Middle frontal gyrus (tissue), 1 donor: ENCODE measurements around the gene DGKG.

Experiments
- DNase-seq: peaks from one replicate; pipeline ENCODE4 v3.0.0-alpha.2; 2015; ENCODE audit warnings: low spot score; ENCODE audit errors: extremely low spot score

DGKG gene

DNA sequence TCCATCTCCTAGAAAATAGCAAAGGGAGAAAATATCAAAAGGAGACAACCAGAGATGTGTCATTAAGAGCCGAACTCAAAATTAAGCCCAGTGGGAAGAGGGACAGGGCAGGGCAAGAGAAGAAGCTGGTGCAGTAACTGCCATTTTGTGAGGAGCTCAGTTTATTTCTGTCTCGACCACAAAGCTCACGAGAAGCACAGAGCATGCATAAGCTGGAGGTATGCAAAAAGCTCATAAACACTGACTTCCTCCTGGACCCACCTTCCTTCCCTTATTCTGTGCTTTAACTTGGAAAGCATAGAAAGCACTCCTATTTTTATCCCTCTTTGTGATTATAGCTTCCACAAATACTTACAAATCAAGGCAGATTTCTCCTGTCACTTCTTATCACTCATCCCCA, 81.3 kb downstream of the DGKG start:
- DNase-seq, result no peak

DNA sequence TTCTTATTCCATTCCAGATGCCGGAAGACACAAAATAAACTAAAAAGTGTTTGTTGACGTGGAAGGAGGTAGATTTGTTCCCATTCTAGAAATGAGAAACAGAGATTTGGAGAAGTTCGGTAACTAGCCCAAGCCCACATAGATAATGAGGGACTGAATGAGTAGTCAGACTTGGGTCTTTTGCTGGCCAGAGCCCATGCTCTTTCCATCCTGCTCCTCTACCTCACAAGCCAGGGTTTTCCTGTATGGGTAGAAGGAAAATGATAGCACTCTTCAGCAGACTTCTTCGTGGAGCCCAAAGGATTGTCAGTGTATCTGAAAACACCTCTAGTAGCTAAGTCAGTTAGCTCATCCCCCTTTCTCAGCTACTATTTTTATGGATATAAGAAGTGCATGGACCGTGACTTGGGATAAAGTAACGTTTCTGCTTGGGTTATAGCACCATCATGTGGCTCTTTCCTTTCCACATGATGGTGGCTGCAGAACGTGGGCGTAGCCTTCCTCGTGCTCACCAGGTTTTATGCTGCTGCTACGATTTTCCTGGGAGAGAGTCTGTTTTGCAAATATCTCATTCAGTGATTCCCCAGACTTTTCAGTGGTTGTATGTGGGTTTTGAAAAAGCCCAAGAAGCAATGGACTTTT, 84.6 kb downstream of the DGKG start:
- DNase-seq, result peak; percentile 27

DNA sequence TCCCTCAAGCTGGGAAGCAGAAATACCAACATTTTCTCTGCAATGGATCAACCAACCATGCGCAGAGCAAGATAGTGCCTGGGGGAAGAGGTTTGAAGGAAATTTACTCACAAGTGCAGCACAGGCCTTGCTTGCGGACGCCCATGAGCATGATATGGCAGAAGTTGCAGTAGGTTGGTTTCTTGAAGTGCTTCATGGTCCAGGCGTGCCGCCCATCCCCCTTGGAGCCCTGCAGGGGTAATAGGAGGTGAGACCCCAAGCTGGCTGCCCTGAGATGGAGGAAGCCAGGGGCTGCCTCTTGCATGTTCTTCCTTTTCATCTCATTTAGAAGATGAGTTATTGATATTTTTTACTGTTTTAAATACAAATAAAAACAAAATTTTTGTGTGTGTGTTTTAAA, 86.6 kb downstream of the DGKG start:
- DNase-seq, result no peak

DNA sequence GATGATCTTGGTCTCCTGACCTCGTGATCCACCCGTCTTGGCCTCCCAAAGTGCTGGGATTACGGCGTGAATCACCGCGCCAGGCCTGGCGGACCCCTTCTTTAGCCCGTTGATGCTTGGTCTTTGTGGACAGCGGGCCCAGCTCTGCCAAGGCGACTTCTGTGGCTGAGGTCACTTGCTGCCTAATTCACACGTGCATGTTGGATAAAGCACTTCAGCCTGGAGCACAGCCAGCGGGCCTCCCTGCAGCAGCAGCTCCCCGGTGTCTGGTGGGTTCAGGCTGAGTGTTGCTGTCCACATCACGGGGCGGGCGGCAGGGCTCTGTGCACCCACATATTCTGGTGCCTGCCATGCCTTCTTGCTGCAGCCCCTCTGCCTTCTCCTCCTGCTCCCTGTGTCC, 88.4 kb downstream of the DGKG start:
- no peak for DNase-seq

DNA sequence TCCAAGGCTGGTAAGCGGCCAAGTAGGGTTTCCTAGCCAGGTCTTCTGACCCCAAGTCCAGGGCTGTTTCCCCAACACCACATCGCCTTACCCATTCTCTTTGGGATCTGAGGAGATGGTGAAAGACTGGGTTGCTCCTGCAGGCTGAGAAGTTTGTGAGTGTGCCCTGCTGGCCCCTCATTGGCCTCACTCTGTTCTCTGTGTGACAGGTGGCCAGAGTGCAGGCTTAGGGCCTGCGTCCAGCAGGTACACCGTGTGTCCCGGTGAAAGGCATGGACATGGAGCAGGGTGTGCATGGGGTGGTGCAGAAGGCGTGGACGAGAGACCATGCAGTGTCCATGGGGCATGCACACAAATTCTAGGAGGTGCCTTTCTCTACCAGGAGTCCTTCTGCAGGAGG, 91.3 kb downstream of the DGKG start:
- no peak for DNase-seq

DNA sequence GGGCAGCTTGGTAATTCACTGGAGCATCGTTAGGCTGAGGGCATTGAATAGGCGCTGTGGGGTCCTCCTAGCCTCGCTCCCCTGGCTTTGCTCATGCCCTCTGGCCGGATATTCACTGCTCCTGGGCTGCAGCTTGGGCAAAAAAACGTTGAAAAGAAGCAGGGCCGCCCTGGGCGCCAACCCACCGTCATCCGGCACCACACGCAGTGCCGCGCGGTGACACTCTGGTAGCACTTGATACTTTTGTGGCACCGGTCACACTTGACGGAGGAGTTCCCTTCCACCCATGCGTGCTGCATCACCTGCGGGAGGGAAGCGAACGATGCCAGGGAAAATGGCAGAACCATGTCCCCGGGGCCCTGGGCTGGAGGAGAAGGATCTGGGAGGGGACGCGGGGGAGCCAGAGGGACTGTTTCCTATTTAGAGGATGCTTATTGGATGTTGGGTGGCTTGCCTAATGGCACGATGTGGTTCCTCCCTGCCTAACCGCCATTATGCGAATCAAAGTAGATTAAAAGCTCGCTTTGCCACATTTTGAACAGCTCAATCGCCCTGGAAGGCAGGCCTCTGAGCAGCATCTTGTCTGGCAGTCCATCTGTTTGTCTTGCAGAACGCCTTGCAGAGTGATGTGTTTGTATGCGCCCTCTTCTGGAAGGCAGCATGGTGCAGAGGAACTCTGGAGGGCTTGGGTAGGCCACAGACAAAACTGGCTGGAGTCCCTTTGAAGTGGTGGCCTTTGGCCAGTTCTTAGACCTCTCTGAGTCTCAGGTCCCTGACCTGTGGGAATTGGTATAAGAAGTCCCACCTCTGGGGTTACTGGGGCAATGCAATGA, 93.2 kb downstream of the DGKG start:
- DNase-seq, result no peak

DNA sequence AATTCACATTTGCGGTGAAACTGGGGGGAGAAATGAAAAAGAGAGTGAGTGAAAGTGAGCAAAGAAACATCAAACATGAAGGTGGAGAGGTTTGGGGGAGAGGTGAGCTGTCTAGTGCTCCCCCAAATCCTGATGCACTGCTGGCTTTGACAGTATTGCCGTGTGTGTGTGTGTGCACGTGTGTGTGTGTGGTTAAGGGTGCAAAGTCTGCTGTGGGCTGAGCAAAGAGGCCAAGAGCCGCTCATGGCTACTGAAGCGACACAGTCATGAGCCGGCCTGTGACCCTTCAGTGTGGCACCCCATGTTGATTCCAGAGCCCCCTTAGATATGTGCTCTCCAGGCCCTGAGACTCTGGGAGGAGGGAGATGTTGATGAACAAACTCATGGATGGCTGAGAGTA, 94.3 kb downstream of the DGKG start:
- no peak for DNase-seq

DNA sequence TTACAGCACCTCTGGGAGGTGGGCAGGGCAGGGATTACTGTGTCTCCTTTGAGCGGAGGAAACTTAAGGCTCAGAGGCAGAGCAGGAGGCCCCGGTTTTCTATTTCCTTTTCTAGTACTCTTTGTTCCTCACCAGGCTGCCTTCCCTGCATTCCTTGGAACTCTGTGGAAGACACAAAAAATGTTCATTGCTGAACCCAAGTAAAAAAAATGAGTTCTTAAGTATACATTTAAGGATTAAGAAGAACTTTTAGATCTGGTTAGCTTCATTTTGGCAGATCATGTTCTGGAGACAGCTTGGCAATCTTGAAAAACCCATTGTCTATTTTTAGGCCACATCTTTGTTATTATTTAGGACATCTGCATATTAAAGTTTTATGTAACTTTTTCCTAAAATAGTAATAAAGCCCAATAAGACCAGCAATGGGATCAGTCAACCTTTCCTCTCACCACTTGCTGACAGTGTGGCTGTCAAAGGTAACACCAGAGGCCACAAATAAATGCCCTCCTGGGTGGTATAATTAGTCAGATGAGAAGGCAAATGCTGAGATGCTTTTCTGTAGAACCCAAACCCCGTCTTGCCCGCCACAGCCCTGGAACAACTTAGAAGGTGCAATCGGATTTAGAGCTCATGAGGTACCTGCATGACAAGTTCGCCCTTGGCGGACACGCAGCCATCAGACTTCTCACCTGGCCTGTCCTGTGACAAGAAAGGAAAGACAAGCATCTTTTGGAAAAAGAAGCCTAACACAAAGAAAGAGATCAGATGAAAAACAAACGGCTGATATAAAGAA, 97.2 kb downstream of the DGKG start:
- no peak for DNase-seq

DNA sequence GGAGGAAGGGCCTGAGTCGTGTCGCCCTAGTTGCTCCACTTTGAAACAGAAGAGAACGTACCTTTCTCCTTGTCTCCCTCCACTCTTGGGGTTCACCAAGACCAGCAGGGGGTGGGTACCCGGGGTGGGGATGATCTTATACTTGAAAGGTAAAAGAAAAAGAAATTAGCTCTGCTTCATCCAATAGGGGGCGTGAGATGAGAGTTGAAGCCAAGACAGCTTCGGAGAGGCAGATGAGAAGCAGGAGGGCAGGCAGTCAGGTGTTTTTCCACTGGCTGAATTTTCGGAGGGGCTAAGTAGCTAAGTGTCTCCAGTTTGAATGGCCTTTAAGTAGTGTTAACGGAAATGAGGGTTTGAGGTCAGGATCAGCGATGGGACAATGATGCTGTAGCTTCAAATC, 100.4 kb downstream of the DGKG start:
- no peak for DNase-seq

DNA sequence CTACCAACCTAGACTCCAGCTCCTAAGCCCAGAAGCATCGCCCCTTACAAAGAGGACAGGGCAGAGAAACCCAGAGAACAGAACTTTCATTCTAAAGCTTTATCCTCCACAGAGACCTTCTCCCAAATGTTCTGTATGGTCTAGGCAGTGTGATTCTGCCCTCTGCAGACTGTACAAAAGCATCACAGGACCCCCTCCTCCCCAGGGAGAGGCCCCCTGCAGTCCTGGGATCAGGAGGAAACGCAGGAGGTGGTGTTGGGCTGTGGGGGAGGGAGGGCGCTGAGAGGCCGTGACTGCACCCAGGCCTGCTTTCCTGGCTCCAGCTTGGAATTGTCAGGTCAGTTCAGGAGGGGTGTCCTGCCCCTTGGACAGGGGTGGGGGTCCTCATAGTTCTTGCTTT, 101.3 kb downstream of the DGKG start:
- DNase-seq, result no peak

DNA sequence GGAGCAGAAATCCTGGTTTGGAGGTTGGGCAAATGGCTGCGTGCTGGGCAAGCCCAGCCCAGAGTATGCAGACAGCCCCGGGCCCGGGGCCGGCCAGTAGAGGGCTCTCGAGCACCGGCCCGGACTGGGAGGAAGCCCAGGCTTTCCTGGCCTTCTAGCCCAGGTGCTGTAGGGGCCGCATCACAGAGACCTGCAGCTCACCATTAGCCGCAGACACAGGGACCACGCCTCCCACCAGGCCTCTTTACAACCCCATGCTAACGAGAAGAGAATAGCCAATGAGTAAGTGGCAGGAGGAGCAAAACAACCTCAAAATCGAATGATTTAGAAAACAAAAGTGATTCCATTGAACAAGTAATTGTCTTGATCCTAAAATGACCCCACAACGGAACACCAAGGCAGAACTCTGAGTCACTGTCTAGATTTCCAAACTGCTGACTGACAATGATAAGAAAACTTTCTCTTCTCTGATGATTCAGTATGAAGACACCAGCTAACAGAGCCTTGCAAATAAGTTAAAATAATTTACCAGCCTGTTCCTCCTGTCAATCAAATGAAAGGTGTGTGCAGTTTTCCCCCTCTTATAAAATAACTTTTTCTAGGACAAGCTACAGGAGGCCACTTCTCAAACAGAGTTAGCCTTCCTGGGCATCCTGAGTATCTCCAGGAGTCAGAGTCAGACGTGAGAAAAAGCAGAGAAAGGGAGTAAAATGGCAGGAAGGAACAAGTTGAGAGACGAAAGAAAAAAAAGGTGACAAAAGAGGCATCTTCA, 102.2 kb downstream of the DGKG start:
- peak; percentile 40 for DNase-seq

DNA sequence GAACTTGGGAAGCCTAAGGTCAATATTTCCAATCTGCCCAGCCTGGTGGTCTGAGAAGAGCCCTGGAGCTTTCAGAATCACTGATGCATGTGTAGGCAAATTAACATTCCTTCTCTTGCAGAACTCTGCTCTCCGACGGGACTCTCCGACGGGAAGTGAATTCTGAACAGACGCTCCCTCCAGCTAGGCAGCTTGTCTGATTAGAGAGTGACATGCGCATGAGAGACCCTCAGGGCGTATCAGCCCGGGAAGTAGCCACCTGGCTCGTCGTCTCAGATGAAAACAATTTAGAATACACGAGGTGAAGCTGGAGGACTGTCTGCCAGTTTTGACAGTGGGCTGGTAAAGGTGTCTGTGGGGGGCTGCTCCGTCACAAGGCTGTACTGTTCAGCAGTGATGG, 103.1 kb downstream of the DGKG start:
- no peak for DNase-seq

DNA sequence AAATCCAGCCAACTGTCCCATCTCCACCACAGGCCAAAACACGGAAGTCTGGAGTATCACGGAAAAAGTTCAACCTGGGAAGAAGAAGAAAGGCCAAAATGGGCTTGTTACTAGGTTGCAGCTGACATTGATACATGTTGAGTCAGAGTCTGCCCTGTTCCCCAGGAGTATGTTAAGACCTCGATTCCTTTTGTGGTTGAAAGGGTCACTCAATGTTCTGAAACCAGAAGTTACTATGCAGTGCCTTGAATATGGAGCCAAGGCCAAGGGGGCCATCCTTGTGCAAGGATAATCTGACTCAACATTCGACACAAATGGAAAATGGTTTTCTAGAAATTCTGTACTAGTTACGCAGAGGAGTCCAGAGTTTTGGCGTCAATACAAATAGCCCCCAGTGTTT, 104.2 kb downstream of the DGKG start:
- no peak for DNase-seq

DNA sequence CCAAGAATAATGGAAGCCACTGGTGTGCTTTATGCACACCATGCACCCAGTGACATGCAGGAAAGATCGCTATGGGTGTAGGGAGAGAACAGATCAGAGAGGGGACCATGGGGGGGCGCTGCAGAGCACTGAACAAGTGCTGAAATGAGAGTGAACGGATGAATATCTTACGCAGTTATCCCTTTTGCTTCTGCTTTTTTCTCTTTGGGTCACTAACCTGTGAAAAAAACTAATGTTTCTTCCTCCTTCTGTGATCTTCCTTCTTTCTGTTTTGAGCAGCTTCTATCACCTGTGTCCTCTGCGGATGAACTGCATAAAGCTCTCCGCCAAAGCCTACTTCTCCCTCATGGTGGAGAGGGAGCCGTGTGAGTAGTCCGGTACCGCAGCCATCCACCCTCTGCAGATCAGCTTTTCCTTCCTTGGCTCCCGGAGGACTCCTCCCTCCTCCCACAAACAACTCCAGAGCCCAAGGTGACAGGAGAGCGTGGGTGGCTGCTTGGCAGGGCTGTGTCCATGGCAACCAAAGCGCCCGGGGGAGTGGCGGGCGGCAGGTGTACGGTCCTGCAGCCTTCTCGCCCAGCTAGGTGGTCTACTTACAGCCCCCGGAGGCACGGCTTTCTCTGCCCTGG, 106.2 kb downstream of the DGKG start:
- peak; percentile 46 for DNase-seq

DNA sequence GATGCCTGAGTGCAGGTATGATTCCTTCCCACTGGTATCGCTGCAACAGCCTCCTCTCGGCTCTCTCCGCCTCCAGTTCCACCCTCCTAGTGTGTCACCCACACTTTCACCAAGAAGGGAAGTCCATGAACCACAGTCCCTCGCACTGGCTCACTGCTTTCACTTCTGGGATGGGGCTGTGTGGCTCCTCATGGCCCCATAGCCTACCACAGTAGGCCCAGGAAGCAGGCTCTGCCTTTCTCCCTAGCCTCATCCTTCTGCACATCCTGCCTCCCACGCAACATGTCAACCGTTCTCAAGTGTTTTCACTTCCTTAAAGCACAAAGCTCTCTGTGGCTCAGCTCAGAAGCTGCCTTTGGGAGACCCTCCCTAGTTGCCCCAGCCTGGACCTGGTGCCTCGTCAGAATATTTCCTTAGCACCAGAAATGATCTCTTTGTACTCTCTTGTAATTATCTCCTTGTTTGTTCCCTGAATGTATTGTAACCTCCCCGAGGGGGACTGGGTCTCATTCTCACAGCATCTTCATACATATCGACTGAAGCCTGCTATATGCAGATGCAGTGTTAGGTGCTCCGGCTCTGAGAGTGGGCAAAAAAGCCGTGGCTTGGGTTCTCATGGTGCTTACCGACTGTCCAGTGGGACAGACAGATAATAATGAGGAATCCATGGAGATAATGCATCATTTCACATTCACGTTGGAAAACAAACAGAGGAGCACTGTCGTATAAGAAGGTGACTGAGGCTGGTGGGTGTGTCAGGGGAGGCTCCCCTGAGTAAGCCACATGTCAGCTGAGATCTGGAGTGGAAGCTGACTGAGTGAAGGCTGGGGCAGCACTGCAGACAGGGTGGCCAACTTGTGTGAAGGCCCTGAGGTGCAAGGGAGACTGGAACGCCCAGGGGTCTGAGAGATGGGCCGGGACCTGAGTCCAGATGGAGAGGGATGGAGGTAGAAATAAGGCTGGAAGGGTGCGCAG, 107.1 kb downstream of the DGKG start:
- no peak for DNase-seq

DNA sequence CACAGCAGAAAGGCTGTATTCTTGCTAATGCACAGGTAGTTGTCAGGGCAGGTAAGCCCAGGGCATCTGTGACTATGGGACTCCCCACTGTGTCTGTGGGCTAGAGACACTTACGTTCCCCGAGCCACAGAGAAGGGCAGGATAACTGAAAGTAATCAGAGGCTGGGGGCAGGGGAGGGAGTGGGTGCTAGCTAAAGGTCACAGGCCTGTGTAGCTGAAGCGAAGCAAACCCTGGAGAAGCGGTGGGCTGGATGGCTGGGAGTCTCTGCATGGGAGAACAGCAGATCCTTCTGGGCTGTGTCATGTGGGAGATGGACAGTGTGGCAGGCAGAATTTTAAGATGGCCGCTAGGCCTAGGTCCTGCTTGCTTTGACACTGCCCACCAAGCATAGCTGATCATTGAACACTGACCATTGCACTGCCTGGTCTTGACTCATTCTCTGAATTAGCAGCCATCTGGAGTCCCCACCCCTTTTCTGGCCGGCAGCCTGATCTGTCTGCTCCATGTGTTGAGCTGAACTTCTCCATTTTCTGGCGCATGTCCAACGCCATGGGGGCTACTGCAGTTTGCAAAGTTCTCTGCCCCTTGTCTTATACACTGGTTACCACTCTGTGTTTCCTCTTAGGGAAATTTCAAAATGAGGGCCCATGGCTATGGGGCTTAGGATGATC, 110.0 kb downstream of the DGKG start:
- no peak for DNase-seq

DNA sequence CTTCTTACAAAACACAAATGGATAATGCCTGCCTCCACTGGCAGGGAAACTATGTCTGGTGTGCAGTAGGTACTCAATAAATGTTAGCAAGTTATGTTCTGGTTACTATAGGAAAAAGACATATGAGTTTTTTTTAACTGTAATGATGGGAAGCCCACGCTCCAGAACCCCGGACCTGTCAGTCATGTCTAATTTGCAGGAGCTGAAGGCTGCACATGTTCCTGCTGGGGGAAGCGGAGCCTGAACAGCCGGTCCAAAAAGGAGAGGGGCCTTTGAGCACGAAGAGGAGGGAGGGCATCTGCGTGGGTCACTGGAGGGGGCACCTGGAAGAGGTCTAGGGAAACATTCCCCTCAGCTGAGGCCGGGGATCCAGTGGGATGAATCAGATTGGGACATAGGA, 113.2 kb downstream of the DGKG start:
- no peak for DNase-seq

DNA sequence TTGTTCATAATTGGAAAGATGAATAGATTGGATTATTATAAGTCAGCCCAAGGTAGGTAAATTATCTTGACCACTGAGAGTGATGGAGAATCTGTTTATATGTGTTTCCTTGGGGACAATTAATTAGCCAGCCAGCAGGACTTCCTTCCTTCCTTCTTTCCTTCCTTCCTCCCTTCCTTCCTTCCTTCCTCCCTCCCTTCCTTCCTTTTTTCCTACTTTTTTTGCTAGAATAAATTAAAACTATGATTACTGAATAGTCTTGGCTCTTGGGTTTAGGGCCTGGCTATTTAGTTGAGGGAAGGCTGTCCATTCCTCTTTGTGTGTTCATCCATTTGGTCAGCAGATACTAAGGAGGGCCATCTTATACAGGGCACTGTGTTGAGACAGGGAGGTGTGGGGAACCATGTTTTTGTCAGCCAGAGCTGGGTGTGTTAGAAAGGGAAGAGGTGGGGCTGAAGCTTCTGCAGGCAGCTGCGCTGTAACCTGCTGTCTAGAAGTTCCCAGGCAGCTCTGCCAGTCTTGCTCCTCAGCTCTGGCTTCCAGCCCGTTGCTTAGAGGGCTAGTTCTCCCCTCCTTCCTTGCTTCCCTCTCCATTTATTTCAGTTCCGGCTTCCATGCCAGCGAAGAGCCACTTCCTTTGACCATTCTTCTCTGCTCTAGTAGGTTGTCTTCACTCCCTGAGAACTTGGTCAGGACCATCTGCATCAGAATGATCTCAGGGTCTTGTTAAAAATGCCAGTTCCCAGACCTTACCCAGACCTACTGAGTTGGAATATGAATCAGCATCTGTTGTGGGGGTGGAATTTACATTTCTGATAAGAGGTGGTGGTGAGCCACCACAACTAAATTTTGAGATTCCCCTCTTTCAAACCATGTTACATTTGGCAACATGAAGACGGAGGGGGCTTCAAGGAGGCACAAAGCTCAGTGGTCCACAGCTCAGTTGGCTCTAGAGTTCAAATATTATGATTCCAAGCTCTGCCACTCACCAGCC, 113.9 kb downstream of the DGKG start:
- DNase-seq, result no peak
